DMS153 treated with DMSO at 0.1 percent for 48 hours (cell line): Measurements from ENCODE around the gene HSD17B12.
"Not testable (repeated sequence)": the region's sequence is repeated elsewhere in the genome, so short reads cannot be mapped to it uniquely, and the experiment has no call there.

Source experiments
- DNase-seq: peaks from one replicate; lab custom pipeline; 2025; ENCODE audit not compliant: unreplicated experiment; lab: John Stamatoyannopoulos, UW

HSD17B12 gene

GRCh38 chr11:43738600-43739409 is 58.3 kb downstream of the HSD17B12 start:
- DNase-seq = no peak

- DNase-seq = no peak
These were observed 66.1 kb downstream of the HSD17B12 start for GRCh38 chr11:43746670-43747069.

- no peak for DNase-seq
These were observed 66.7 kb downstream of the HSD17B12 start for GRCh38 chr11:43747130-43747802.

GRCh38 chr11:43748095-43748494 is 67.6 kb downstream of the HSD17B12 start:
- DNase-seq = no peak

GRCh38 chr11:43751726-43752125 is 71.2 kb downstream of the HSD17B12 start:
- DNase-seq = no peak

GRCh38 chr11:43756575-43756974 is 76.0 kb downstream of the HSD17B12 start:
- no peak for DNase-seq

- no peak for DNase-seq
These were observed 78.4 kb downstream of the HSD17B12 start for GRCh38 chr11:43758927-43759326.

GRCh38 chr11:43760902-43761301 is 80.4 kb downstream of the HSD17B12 start:
- no peak for DNase-seq

- DNase-seq = no peak
These were observed 84.7 kb downstream of the HSD17B12 start for GRCh38 chr11:43765194-43765593.

GRCh38 chr11:43768654-43769053 is 88.1 kb downstream of the HSD17B12 start:
- not testable (repeated sequence) for DNase-seq

GRCh38 chr11:43770173-43770572 is 89.6 kb downstream of the HSD17B12 start:
- DNase-seq = no peak

GRCh38 chr11:43772733-43773132 is 92.2 kb downstream of the HSD17B12 start:
- DNase-seq = no peak

- no peak for DNase-seq
These were observed 94.2 kb downstream of the HSD17B12 start for GRCh38 chr11:43774786-43775185.

GRCh38 chr11:43779306-43779705 is 98.8 kb downstream of the HSD17B12 start:
- no peak for DNase-seq

- DNase-seq = no peak
These were observed 103.8 kb downstream of the HSD17B12 start for GRCh38 chr11:43784301-43784700.

- no peak for DNase-seq
These were observed 104.3 kb downstream of the HSD17B12 start for GRCh38 chr11:43784866-43785265.

GRCh38 chr11:43785318-43785717 is 104.8 kb downstream of the HSD17B12 start:
- no peak for DNase-seq

- no peak for DNase-seq
These were observed 105.5 kb downstream of the HSD17B12 start for GRCh38 chr11:43786016-43786415.

GRCh38 chr11:43787824-43788223 is 107.3 kb downstream of the HSD17B12 start:
- DNase-seq = no peak

- no peak for DNase-seq
These were observed 107.9 kb downstream of the HSD17B12 start for GRCh38 chr11:43788421-43788820.

- DNase-seq = no peak
These were observed 109.3 kb downstream of the HSD17B12 start for GRCh38 chr11:43789700-43790443.

- DNase-seq = no peak
These were observed 109.9 kb downstream of the HSD17B12 start for GRCh38 chr11:43790444-43790794.
